Neural cell (in vitro differentiated cells): ENCODE measurements around the gene OSBPL8. TPM values are rescaled to one million over a fixed set of nuclear protein-coding genes. Genes with fewer than 3 reads are reported as not detected.

ENCODE experiments used
- H2AFZ ChIP-seq: fragments of 200-600, 300-800 bp; sonication (generic), shearing (Covaris generic); 2 replicates; pipeline ENCODE4 v1.6.0; 2014; ENCODE audit warnings: low read depth, mild to moderate bottlenecking, antibody characterized with exemption, low read length, moderate library complexity
- H3F3A ChIP-seq: fragments of 200-600 bp; shearing (Covaris generic); 2 replicates; pipeline ENCODE4 v1.6.1; 2016; ENCODE audit warnings: mild to moderate bottlenecking, moderate library complexity, mixed read lengths, antibody characterized with exemption, low read length; ENCODE audit not compliant: insufficient read depth, poor library complexity, severe bottlenecking
- H3K27ac ChIP-seq: fragments of 200-600, 300-800 bp; sonication (generic), shearing (Covaris generic); 2 replicates; pipeline ENCODE4 v1.5.1; 2014; ENCODE audit warnings: mild to moderate bottlenecking, low read length, moderate library complexity
- H3K27me3 ChIP-seq: fragments of 300-800, 200-600 bp; sonication (generic), shearing (Covaris generic); 2 replicates; pipeline ENCODE4 v1.6.0; 2014; ENCODE audit warnings: mild to moderate bottlenecking, low read depth, low read length, moderate library complexity; ENCODE audit not compliant: insufficient read depth
- H3K36me3 ChIP-seq: fragments of 300-800, 200-600 bp; sonication (generic), shearing (Covaris generic); 2 replicates; pipeline ENCODE4 v1.5.1; 2014; ENCODE audit warnings: mild to moderate bottlenecking, antibody characterized with exemption, low read length, moderate library complexity; ENCODE audit not compliant: insufficient read depth
- H3K4me2 ChIP-seq: fragments of 300-800, 200-600 bp; sonication (generic), shearing (Covaris generic); 2 replicates; pipeline ENCODE4 v1.6.0; 2014; ENCODE audit warnings: mild to moderate bottlenecking, low read length
- H3K4me3 ChIP-seq: fragments of 300-800, 200-600 bp; sonication (generic), shearing (Covaris generic); 2 replicates; pipeline ENCODE4 v1.5.1; 2014; ENCODE audit warnings: mild to moderate bottlenecking, low read length, moderate library complexity
- H3K79me2 ChIP-seq: fragments of 200-600 bp; shearing (Covaris generic); replicated peaks from 2 replicates; pipeline ENCODE4 v1.6.0; 2014; ENCODE audit warnings: mild to moderate bottlenecking, low read length, moderate library complexity; ENCODE audit not compliant: insufficient read depth
- H3K9ac ChIP-seq: fragments of 300-800, 200-600 bp; sonication (generic), shearing (Covaris generic); 2 replicates; pipeline ENCODE4 v1.6.1; 2016; ENCODE audit warnings: mild to moderate bottlenecking, low read length, mixed read lengths
- H3K9me2 ChIP-seq: fragments of 200-600 bp; shearing (Covaris generic); 2 replicates; pipeline ENCODE4 v1.6.1; 2016; ENCODE audit warnings: mild to moderate bottlenecking, low read length, mixed read lengths; ENCODE audit not compliant: insufficient read depth
- H3K9me3 ChIP-seq: fragments of 200-600, 300-800 bp; sonication (generic), shearing (Covaris generic); 2 replicates; pipeline ENCODE4 v1.6.1; 2016; ENCODE audit warnings: mild to moderate bottlenecking, mixed run types, low read length, moderate library complexity, mixed read lengths
- H4K20me1 ChIP-seq: fragments of 200-600 bp; shearing (Covaris generic); 2 replicates; pipeline ENCODE4 v1.6.1; 2016; ENCODE audit warnings: mild to moderate bottlenecking, mixed run types; ENCODE audit not compliant: insufficient read depth
- EP300 ChIP-seq: fragments of 450-650 bp; conservative IDR thresholded peaks from 2 replicates; pipeline ENCODE4 v1.6.1; 2014; ENCODE audit warnings: antibody characterized with exemption, mild to moderate bottlenecking, moderate library complexity; ENCODE audit not compliant: poor library complexity, severe bottlenecking
- EZH2 ChIP-seq: fragments of 200-600, 300-800 bp; shearing (Covaris generic), sonication (generic); IDR thresholded peaks from 2 replicates; pipeline ENCODE4 v1.6.1; 2014; ENCODE audit warnings: antibody characterized with exemption, low read length, borderline replicate concordance, mild to moderate bottlenecking; ENCODE audit not compliant: insufficient read depth, poor library complexity, severe bottlenecking
- MXI1 ChIP-seq: fragments of 450-650 bp; conservative IDR thresholded peaks from 2 replicates; pipeline ENCODE4 v1.6.1; 2014; ENCODE audit warnings: antibody characterized with exemption, mild to moderate bottlenecking; ENCODE audit not compliant: poor library complexity, severe bottlenecking
- POLR2AphosphoS5 ChIP-seq: IDR thresholded peaks from 2 replicates; pipeline ENCODE4 v1.6.1; 2012
- RAD21 ChIP-seq: fragments of 450-650 bp; conservative IDR thresholded peaks from 2 replicates; pipeline ENCODE4 v1.6.1; 2014; ENCODE audit warnings: antibody characterized with exemption, mild to moderate bottlenecking, moderate library complexity
- SMC3 ChIP-seq: fragments of 450-650 bp; conservative IDR thresholded peaks from 2 replicates; pipeline ENCODE4 v1.6.1; 2014; ENCODE audit warnings: antibody characterized with exemption, mild to moderate bottlenecking, moderate library complexity; ENCODE audit not compliant: poor library complexity
- TAF1 ChIP-seq: IDR thresholded peaks from 2 replicates; pipeline ENCODE4 v1.6.1; 2012; ENCODE audit warnings: low read depth
- polyA plus RNA-seq: library from polyadenylated mRNA; depleted of rRNA; stranded (reverse); fragments of >200 nt; gene quantifications from 2 replicates; pipeline ENCODE4 v1.2.3, GENCODE V29; 2014
- TF ChIP-seq, protein P1 (sequence below): fragments of 450-650 bp; IDR thresholded peaks from 2 replicates; pipeline ENCODE4 v1.5.1; 2014; ENCODE audit warnings: antibody characterized with exemption, mild to moderate bottlenecking, moderate library complexity; ENCODE audit not compliant: poor library complexity, severe bottlenecking
- TF ChIP-seq, protein P2 (sequence below): IDR thresholded peaks from 2 replicates; pipeline ENCODE4 v1.6.1; 2012; ENCODE audit warnings: borderline replicate concordance

The OSBPL8 gene
- polyA plus RNA-seq, 1 donor from 2014 or later, result 126 TPM

DNA sequence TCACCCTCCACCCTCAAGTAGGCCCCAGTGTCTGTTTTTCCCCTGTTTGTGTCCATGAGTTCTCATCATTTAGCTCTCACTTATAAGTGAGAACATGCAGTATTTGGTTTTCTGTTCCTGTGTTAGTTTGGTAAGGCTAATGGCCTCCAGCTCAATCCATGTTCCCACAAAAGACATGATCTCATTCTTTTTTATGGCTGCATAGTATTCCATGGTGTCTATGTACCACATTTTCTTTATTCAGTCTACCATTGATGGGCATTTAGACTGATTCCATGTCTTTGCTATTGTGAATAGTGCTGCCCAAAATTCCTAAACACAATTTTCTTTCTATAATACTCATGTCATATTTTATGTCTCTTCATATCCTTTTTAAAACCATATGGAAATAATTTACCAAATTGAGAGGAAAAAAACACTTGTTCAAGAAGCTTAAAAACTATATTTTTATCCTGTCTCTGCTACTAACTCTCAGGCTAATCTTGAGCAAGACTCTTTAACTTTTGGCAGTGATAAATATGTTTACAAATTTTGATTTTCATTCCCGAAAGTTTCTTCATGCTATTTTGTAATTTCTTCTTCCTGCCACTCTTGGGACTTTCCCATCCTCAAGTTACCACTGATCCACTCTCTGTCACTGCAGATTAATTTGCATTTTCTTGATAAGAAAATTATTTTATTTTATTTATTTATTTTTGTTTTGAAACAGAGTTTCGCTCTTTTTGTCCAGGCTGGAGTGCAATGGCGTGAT lies 28.0 kb upstream of the OSBPL8 start:
- H3K9ac ChIP-seq, result no peak overlapping the region
- H3K9me2 ChIP-seq, result no peaks in the 10 kb centered on the region
- no peak overlapping the region for H3K4me3 ChIP-seq
- no peaks in the 10 kb centered on the region for H3K9me3 ChIP-seq
- H3K27me3 ChIP-seq, result no peaks in the 10 kb centered on the region
- no peak overlapping the region for H3K4me2 ChIP-seq
- H3K27ac ChIP-seq, result no peak overlapping the region
- no peaks in the 10 kb centered on the region for H3K36me3 ChIP-seq
- H4K20me1 ChIP-seq, result no peaks in the 10 kb centered on the region
- H3F3A ChIP-seq, result no peaks in the 10 kb centered on the region
- no peak for TF ChIP-seq RAD21
- TF ChIP-seq, protein P1, sequence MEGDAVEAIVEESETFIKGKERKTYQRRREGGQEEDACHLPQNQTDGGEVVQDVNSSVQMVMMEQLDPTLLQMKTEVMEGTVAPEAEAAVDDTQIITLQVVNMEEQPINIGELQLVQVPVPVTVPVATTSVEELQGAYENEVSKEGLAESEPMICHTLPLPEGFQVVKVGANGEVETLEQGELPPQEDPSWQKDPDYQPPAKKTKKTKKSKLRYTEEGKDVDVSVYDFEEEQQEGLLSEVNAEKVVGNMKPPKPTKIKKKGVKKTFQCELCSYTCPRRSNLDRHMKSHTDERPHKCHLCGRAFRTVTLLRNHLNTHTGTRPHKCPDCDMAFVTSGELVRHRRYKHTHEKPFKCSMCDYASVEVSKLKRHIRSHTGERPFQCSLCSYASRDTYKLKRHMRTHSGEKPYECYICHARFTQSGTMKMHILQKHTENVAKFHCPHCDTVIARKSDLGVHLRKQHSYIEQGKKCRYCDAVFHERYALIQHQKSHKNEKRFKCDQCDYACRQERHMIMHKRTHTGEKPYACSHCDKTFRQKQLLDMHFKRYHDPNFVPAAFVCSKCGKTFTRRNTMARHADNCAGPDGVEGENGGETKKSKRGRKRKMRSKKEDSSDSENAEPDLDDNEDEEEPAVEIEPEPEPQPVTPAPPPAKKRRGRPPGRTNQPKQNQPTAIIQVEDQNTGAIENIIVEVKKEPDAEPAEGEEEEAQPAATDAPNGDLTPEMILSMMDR, result no peak
- no peak for TF ChIP-seq MXI1
- no peak for TF ChIP-seq TAF1
- no peak for TF ChIP-seq EP300
- no peak for TF ChIP-seq SMC3
- TF ChIP-seq POLR2AphosphoS5, result no peak
- no peak for TF ChIP-seq EZH2
- TF ChIP-seq, protein P2, sequence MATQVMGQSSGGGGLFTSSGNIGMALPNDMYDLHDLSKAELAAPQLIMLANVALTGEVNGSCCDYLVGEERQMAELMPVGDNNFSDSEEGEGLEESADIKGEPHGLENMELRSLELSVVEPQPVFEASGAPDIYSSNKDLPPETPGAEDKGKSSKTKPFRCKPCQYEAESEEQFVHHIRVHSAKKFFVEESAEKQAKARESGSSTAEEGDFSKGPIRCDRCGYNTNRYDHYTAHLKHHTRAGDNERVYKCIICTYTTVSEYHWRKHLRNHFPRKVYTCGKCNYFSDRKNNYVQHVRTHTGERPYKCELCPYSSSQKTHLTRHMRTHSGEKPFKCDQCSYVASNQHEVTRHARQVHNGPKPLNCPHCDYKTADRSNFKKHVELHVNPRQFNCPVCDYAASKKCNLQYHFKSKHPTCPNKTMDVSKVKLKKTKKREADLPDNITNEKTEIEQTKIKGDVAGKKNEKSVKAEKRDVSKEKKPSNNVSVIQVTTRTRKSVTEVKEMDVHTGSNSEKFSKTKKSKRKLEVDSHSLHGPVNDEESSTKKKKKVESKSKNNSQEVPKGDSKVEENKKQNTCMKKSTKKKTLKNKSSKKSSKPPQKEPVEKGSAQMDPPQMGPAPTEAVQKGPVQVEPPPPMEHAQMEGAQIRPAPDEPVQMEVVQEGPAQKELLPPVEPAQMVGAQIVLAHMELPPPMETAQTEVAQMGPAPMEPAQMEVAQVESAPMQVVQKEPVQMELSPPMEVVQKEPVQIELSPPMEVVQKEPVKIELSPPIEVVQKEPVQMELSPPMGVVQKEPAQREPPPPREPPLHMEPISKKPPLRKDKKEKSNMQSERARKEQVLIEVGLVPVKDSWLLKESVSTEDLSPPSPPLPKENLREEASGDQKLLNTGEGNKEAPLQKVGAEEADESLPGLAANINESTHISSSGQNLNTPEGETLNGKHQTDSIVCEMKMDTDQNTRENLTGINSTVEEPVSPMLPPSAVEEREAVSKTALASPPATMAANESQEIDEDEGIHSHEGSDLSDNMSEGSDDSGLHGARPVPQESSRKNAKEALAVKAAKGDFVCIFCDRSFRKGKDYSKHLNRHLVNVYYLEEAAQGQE, result no peak
- no peaks in the 10 kb centered on the region for H3K79me2 ChIP-seq
- H2AFZ ChIP-seq, result no peak overlapping the region

DNA sequence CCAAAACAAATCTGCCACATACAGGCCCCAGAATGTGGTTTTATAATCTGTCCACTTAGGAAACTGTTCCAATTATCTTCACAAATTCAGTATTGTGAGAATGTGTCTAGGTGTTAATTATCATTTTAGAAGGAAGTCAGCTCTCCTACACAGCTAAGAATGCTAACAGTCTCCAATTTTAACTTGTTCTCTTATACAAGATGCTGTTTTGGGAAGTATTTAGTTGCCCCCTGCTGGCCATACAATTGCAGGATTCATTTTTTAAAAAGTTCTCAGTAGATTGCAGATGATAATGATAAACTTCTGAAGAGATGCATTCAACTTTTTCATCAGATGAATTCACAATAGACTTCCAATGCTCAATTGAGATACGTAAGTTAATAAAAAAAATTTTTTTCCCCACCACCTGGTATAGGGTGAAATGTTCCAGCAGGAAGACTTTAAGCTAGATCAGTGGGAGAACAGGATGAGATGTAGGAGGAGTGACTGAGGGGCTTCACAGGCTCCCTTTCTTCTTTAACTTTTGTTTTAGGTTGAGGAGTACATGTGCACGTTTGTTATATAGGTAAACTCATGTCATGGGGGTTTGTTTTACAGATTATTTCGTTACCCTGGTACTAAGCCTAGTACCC lies 27.3 kb upstream of the OSBPL8 start:
- no peaks in the 10 kb centered on the region for H3K27me3 ChIP-seq
- no peaks in the 10 kb centered on the region for H3F3A ChIP-seq
- no peaks in the 10 kb centered on the region for H3K9me2 ChIP-seq
- no peak overlapping the region for H3K4me3 ChIP-seq
- no peak overlapping the region for H3K27ac ChIP-seq
- TF ChIP-seq, protein P2, result no peak
- TF ChIP-seq, protein P1, result peak; percentile 41
- TF ChIP-seq MXI1 (no peak), EP300 (no peak), POLR2AphosphoS5 (no peak), EZH2 (no peak), RAD21 (no peak), TAF1 (no peak), SMC3 (peak; percentile 40)
- H3K79me2 ChIP-seq, result no peaks in the 10 kb centered on the region
- no peaks in the 10 kb centered on the region for H3K36me3 ChIP-seq
- H2AFZ ChIP-seq, result no peak overlapping the region
- no peaks in the 10 kb centered on the region for H3K9me3 ChIP-seq
- no peak overlapping the region for H3K4me2 ChIP-seq
- H4K20me1 ChIP-seq, result no peaks in the 10 kb centered on the region
- no peak overlapping the region for H3K9ac ChIP-seq
